HG02870 (cell line): ENCODE data around the gene SLC10A7.

Experiments used
- ATAC-seq: cut with Tn5 transposase; IDR thresholded peaks from one replicate; pipeline ENCODE4 v1.9.1; 2021; ENCODE audit warnings: mild to moderate bottlenecking, moderate library complexity; ENCODE audit not compliant: unreplicated experiment

SLC10A7 gene

GRCh38 chr4:146229406-146229805 is 292.3 kb downstream of the SLC10A7 start:
- no peak for ATAC-seq

- no peak for ATAC-seq
Observed at GRCh38 chr4:146224326-146224966, 297.3 kb downstream of the SLC10A7 start.

GRCh38 chr4:146222313-146222712 is 299.4 kb downstream of the SLC10A7 start:
- no peak for ATAC-seq

GRCh38 chr4:146214238-146214637 is 307.5 kb downstream of the SLC10A7 start, which contains the start of gene REELD1:
TSS of gene REELD1 (plus strand) at chr4:146214538. CDS start at chr4:146216953, 2,415 bp downstream.
- no peak for ATAC-seq

GRCh38 chr4:146212781-146213180 is 309.0 kb downstream of the SLC10A7 start:
- no peak for ATAC-seq

GRCh38 chr4:146211440-146211839 is 310.3 kb downstream of the SLC10A7 start:
- ATAC-seq = no peak

GRCh38 chr4:146210890-146211289 is 310.9 kb downstream of the SLC10A7 start:
- ATAC-seq = no peak

- ATAC-seq = no peak
Observed at GRCh38 chr4:146207410-146207809, 314.3 kb downstream of the SLC10A7 start.
